Stromal cell of bone marrow (primary cell): ENCODE measurements around the gene PXT1.

Experiments used
- DNase-seq: peaks from one replicate; pipeline ENCODE4 v3.0.0-alpha.2; 2012; ENCODE audit warnings: low read depth

Gene PXT1

DNA sequence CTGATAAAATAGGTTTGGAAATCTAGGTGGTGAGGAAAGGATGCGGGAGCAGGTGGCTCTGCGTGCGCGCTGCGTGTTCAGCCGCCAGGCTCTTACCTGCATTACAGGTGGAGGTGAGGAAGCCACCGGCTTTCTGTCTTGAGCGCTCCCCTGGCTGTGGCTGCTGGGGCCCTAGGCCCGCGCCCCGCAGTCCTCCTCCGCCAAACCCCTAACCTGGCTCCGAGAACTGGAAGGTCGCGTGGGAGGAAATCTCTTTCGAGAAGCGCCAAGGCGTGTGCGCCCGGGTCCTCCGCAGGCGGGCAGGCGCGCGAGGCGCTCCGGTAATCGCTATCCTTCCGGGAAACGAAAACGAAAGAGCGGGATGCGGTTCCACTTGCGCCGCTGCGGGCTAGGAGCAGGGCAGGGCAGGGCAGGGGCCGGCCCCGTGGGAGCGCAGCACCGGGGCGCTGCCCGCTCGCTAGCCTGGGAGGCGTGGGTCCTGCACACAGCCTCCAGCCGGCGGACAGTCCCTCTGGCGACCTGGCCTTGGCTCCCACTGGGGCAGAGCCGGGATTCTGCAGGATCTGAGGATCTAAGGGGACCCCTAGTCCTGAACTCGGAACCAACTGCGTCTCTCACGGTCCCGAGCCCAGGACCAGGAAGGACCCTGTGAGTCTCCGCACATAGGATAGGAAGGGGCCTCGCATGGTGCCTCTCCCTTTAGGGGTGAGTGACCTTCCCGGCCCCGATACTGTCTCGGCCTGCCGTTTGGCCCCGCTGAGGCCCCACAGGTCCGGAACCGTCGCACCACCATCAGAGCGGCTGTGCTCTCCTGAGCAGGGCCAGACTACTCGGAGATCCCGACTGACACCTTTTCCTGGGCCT, 55.0 kb downstream of the PXT1 start, which contains the start of gene ETV7:
TSS of gene ETV7 (minus strand) at position 230 of the 864 bp plus-strand sequence. CDS start at position 102, 128 bp downstream.
- peak; percentile 7 for DNase-seq

DNA sequence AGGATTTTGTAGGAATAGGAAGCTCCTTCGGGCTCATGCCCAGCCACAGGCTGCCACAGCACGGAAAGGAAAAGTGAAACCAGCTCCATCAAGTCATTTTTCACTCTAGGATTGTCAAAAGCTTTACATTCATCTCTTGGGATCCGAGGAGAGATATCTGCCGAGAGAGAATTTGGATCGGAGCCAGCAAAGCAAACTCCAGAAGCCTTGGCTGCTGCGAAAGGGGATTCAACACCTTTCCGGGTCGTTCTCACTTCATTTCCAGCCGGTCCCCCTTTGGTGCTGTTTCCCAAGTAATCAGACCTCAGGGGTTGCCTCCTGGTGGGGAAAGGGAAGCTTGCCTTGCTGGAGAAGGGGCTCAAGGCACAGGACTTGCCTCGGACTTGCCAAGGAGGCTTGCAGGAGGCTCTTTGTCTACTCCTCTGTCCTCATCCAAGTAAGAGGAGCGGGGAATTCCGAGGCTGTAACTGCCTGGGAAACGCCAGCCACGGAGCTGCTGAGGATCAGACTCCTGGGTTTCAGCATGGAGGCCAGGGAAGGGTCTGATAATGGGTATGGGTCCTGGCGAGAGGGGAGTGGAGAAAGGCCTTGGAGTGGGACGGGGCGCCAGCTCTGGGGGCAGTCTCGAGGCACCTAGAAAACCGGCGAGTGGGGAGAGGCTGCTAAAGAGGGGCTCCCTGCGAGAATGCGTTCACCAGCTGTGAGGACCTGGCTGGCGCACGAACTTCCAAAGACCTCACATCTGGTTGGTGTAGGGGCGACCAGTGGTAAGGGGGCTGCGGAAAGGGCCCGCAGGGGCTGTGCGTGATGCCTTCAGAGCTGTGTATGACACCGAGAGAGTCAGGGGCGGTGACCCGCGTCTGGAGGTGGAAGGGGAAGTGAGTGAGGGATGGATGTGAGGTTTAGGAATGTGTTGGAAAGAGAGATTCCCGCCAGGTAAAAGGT, 55.9 kb downstream of the PXT1 start:
- DNase-seq = peak; percentile 26

DNA sequence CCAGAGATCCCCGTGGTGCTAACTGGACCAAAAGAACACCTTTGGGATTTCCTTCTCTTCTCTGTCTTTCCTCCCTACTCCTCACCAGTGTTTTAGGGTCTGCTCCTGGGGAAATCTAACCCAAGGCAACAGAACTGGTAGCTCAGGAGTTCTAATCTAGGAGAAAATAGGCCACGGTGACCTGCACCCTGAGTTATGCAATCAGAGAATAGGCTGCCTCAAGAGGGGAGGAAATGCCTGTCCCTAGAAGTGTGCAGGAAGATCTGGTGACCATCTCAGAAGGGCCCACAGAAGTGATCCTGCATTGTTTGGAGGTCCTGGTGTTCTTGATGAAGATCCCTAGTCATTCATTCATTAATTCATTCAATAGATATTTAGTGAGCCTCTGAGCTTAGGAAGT, 58.6 kb downstream of the PXT1 start:
- DNase-seq = no peak

DNA sequence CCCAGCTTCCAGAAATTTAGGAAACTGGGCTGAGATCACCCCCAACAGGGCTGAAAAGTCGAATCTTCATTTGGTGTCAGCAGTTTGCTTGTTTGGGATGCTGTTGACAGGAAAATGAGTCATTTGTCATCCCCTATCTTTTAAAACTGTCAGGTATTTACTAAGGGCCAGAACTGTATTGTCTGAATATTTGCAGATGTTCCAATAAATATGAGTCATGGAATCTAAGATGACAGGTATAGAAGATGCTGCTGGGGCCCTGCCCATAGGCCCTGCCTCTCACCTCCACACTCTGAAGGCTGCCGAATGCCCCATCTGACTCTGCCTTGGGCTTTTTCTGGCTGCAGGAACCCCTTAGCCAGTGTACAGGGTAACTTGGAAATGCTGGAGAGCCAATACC, 59.0 kb downstream of the PXT1 start:
- no peak for DNase-seq

DNA sequence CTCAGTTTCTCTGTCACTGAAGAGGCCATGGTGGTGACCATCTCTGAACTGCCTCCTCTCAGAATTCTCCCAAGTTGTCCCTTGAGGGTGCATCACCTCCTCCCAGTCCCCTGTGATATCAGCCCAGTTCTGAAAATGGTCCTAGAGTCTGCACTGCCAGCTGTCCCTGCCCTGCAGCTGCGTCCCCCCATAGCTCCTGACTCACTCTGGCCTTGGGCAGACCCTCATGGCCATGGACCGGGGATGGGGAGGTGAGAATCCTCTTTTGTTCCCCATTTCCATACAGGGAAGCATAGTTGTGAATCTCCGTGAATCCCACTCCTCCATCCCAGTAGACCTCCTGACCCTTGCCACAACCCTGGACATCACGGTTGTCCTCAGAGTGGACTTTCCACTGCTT, 59.7 kb downstream of the PXT1 start:
- DNase-seq = no peak

DNA sequence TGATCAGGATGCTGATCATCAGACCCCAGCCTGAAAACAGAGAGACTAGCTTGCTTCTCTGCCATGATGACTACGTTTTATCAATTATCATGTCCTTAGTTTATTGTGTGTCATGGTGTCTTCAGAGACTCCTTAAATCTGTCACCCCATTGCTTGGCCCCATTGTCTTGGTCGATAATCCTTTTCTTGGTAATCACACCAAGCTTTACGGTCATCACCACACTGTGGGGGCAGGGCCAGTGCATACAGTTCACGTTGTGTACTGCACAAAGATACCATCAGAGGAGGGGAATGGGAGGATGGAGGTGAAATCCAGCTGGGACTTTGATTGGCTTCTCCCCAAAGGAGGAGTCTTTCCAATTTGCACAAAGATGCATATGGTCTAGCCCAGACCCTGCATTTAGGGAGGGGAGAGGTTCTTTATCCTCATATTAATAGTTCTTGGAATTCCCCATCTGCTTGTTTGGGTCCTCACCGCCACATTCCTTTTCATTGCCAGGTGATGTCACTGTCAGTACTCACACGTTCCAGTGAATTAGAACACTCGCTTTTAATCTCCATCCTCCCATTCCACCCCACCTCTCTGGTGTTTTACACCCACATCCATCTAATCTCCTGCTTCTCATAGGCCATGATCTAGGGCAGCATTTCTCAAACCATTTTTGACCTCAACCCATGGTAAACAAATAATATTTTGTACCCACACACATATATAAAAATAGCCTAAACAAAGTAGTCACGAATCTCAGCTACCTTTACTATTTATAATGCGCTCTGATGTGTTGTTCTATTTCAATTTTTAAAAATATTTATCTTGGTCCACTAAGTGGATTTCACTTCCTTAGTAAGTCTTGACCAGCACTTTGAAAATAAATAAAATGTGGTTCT, 60.9 kb downstream of the PXT1 start:
- DNase-seq = no peak

DNA sequence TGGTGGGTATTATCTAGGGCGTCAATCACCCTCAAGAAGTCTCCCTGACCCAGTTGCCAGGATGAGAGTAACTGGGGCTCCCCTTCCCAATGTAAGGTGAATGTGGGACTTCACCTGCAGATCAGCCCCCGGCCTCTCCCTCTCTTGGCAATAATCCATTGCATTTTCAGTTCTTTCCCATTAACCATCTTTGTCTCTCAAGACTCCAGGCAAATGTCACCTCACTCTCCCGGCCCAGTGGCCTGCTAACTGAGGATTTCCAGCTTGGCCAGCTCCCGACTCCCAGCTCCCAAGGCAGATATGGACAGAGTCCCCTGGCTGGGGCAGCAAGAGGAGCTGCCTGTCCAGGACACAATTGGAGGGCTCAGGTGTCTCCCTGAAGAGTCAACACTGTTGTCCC, 62.5 kb downstream of the PXT1 start:
- DNase-seq = no peak

DNA sequence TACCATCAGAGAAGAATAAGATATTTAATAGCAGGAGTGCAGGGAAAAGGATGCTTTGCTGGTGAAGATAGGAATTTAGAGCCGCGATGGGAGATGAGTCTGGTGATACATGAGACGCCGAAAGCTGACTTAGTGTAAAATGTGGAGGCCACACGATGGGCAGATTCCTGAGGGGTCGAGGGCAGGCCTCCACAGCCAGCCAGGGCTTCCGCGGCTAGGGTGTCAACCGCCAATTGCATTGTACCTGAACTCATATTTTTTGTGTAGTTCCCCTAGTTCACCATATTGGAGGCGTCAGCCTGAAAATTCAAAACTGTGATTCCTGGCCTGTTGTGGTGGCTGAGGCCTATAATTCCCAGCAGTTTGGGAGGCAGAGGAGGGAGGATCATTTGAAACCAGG, 63.7 kb downstream of the PXT1 start:
- no peak for DNase-seq

DNA sequence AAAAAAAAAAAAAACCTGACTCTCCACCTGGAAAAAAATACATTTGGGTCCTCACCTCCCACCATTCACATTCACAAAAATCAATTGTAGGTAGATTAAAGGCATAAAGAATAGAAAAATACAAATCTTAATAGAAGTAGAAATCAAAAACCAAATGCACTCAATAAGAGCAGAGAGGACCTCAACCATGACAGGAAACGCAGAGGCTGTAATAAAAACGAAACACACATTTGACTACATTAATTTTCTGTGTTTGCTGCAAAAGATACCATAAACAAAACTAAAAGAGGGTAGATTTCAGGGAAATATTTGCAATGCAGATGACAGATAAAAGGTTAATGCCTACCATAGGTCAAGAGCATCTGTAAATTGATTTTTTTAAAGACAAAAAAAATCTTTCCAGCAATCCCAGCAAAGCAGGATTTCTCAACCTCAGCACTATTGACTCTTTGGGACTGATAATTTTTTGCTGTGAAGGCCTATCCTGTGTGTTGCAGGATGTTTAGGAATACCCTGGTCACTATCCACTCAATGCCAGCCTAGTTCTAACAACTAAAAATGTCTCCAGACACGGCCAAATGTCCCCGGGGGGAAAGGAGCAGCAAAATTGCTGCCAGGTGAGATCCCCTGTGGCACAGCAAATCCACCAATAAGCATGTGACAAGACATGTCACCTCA, 64.3 kb downstream of the PXT1 start:
- DNase-seq = no peak

DNA sequence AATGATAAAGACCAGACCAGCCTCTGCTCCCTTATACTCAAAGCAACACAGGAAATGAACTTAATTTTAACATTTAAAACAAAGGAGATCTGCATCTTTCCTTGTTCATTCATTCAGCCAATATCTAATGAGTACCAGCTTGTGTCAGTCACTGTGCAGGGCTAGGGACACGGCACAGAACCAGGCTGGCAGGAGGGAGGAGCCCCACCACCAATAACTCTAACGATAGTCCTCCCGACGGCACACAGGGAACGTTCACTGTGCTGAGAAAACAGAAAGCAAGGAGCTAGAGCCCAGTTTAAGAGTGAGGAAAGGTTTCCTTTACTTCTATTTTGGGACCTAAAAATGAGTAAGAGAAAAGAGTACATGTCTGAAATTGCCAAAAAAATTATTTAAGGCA, 65.1 kb downstream of the PXT1 start:
- no peak for DNase-seq

DNA sequence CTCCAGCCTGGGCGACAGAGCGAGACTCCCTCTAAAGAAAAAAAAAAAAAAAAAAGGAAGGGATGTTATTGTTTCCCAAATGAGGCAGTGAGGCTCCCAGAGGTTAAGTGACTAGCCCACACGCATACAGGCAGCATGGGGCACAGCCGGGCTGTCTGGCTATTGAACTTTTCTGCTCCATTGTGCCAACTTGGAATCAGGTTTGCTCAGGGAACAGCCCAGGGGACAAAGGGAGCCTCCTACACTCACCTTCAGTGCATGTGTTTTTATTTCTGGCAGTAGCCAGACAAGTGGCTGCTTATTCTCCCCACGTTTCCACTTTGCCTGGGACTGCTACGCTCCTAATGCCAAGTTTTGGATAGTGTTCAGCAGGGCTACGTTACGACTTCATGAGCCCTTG, 65.9 kb downstream of the PXT1 start:
- DNase-seq = no peak

DNA sequence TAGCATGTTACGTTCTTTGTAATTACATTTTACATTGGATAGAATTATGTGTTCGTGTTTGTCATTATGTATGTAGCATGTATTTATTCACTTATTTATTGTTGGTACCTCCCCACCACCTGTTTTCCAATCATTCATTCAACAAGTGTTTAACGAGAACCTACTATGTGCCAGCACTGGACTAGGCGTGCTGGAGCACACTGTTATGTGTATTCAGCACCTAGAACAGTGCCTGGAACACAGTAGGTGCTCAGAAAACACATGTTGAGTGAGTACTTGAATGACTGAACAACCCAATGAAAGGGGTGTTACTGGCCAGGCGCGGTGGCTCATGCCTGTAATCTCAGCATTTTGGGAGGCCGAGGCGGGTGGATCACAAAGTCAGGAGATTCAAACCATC, 66.5 kb downstream of the PXT1 start:
- DNase-seq = no peak

DNA sequence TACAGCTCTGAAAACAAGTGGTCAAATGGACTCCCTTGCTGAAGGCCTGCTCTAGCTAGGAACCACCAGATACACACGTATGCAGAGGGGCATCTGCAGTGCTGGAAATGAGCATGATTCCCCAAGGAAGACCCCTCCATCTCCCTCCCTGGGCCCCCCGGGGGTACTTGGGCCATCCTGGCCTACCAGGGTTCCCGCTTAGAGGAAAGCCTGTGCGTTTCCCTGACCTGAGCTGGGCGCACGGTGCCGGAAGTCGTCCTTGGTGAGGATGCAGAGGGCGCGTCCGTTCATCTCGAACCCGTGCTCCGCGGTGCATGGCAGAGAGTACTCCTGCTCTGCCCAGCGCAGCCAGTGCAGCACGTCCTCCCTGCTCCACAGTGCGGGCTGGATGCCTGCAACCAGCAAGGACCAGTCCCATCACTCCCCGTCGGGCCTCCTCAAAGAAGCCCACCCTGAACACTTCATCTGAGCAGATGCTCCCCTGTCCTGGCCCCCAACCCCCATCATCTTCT, 67.0 kb downstream of the PXT1 start:
- no peak for DNase-seq

DNA sequence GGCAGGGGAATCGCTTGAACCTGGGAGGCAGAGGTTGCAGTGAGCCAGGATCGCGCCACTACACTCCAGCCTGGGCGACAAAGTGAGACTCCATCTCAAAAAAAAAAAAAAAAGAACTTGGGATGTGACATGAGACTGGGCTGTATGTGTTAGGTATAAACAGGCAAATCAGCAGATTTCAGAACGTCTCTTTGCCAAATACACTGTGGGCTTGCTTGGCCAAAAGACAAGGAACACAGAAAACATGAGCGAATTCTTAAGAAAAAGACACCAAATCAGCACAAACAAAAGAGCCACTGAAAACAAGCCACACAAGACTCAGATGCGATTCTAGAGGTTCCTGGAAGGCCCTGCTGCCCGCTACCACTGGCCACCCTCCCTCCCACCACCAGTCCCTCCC, 67.7 kb downstream of the PXT1 start:
- peak; percentile 8 for DNase-seq

DNA sequence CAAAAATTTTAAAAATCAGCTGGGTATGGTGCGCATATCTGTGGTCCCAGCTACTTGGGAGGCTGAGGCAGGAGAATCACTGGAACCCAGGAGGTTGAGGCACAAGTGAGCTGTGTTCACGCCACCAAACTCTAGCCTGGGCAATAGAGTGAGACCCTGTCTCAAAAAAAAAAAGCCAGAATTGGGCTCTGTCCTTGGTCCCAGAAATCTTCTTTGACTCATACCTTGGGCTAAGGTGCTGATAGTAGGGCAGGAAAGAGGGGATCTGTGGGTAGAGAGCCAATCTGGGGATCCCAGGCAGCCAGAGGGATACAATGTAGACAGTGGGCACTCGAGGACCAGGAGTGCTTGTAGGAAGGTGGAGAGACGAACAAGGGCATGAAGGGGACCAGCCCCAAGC, 68.5 kb downstream of the PXT1 start:
- DNase-seq = no peak

DNA sequence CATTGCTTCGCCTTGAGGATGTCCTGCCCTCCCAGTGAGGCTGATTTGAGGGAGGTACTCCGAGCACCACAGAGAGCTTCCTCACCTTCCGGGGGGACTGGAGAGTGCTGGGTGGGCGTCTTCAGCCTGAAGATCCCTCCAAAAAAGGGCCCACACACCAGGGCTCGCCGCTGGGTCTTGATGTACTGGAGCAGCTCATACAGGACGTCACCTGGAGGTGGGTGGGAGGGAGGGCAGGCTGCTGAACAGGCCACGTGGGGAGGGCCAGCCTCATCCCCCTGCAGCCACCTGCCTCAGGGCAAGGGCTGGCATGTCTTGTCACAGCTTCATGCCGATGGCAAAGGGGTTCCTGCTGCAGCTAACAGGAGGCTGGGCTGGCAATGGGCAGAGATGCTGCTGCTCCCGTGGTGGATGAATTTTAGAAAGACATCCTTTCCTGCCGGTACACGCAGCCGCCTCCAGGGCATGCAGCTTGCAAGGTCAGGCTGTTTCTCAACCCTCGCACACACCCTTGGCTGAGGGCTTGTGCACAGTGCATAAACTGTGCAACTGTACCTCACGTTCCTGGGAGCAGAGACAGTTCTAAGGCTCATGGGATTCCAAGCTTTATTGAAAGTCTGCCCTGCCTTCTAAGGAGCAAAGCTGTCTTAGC, 69.2 kb downstream of the PXT1 start:
- DNase-seq = no peak

DNA sequence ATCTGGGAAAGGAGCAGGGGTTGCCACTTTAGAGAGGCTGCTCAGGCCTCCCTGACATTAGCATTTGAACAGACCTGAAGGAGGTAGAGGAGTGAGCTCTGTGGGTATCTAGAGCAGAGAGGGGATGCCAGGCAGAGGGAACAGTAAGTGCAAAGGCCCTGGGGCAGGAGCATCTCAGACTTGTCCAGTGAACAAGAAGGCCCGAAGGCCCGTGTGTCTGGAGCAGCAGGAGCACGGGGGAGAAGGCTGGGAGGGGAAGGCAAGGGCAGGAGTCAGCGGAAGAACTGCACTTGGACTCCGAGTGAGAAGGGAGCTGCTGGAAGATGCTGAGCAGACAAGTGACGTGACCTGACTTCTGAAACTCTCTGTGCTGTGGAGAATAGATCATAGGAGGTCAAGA, 70.6 kb downstream of the PXT1 start:
- DNase-seq = no peak

DNA sequence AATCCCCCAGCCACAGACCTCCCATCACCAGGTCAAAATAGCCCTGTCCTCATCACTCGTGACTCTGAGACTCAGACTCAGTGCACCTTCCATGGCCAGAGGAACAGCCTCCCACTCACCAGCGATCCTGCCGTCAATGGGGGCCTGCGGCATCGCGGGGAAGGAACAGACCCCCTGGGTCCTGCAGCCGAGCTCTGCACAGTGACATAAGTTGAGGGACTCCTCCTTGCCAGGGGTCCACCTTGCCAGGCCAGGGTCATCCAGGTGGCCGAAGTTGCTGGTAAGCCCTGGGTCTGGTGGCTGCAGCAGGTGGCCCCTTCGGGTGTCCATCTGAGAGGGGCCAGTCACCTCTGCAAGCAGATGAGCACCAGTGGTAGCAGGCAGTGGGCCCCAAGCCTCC, 71.4 kb downstream of the PXT1 start:
- no peak for DNase-seq

DNA sequence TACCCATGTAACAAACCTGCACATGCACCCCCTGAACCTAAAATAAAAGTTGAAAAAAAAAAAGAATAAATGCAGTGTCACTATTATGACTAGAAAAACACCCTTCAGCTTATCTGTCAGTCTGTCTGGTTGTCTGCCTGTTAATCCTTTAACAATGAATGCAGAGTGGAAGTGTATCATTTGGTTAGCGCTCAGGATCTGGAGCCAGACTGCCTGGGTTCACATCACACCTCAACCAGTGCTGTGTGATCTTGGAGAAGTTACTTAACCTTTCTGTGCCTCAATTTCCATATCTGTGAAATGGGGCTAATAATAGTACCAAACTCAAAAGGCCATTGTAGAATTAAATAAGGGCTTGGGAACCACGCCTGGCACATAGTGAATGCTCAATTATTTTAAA, 72.0 kb downstream of the PXT1 start:
- no peak for DNase-seq
